ENCODE measurements around the gene SEMA3E.

- TF ChIP-seq CTCF (conservative IDR thresholded peaks at IDR 0.05 in 1 of 2, IDR thresholded peaks at IDR 0.05 in 1 of 2; ENCODE audit: extremely low read depth in 1 of 2, insufficient read depth in 1 of 2, low read depth in 1 of 2, low read length in 2 of 2) (no peak), EZH2 (IDR thresholded peaks at IDR 0.05; ENCODE audit: borderline replicate concordance, low read length) (no peak)
These were observed 285.9 kb downstream of the SEMA3E start for GRCh38 chr7:83362871-83363550.
